A549 (cell line): Measurements from ENCODE around the gene MPC2.

Source experiments
- CBX2 ChIP-seq: fragments of 200-600 bp; sonication (generic); IDR thresholded peaks from 2 replicates; pipeline ENCODE4 v1.6.1; 2016; ENCODE audit warnings: low read depth, mild to moderate bottlenecking, borderline replicate concordance
- CTCF ChIP-seq: fragments of >200 bp; sonication (Bioruptor Twin); formaldehyde crosslinking; IDR thresholded peaks from 3 replicates; pipeline ENCODE4 v1.5.1; 2016
- MAX ChIP-seq: IDR thresholded peaks from 2 replicates; pipeline ENCODE4 v1.6.1; 2012
- MYC ChIP-seq: IDR thresholded peaks from 2 replicates; pipeline ENCODE4 v1.6.1; 2012; ENCODE audit warnings: mild to moderate bottlenecking, inconsistent platforms, low read length, improper control_type of control experiment, borderline replicate concordance
- RFX5 ChIP-seq: fragments of 450-650 bp; IDR thresholded peaks from 2 replicates; pipeline ENCODE4 v1.7.1; 2014; ENCODE audit warnings: antibody characterized with exemption, mild to moderate bottlenecking, moderate library complexity

DNA sequence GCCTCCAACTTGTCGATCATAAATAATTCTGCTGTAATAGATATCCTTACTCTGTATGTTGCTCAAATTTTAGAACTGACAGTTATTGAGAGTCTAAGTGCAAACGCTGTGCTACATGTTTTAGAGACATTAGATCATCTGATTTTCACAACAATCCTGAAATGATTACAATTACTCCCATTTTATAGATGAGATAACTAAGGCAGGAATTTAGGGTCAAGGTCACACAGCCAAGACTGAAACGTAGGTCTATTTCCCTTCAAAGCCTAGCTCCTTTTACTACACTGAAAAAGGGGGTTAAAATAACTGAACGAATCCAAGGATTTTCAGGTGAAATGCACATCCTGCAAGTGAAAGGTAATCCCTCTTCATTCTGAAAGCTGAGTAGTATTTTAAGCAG lies 3.1 kb downstream of the MPC2 start:
- TF ChIP-seq CTCF, result no peak
- no peak for TF ChIP-seq MYC
- no peak for TF ChIP-seq MAX
- no peak for TF ChIP-seq RFX5
- no peak for TF ChIP-seq CBX2
